Type B pancreatic cell (in vitro differentiated cells): Measurements from ENCODE around the gene MED27. TPM values are rescaled to one million over a fixed set of nuclear protein-coding genes. Genes with fewer than 3 reads are reported as not detected.

ENCODE experiments used
- DNase-seq: peaks from one replicate; pipeline ENCODE4 v3.0.0; 2021; ENCODE audit warnings: mixed read lengths; ENCODE audit not compliant: unreplicated experiment; ENCODE audit errors: extremely low spot score
- H3K27ac Mint-ChIP-seq: 2 replicates; pipeline ENCODE4 v1.8.0; 2021; ENCODE audit warnings: mild to moderate bottlenecking, mixed read lengths
- H3K27me3 Mint-ChIP-seq: 2 replicates; pipeline ENCODE4 v1.8.0; 2021; ENCODE audit warnings: mixed read lengths
- H3K36me3 Mint-ChIP-seq: 2 replicates; pipeline ENCODE4 v1.8.0; 2021; ENCODE audit warnings: mixed read lengths
- H3K4me1 Mint-ChIP-seq: one replicate; pipeline ENCODE4 v1.8.0; 2021; ENCODE audit warnings: mixed read lengths; ENCODE audit not compliant: unreplicated experiment
- H3K4me3 Mint-ChIP-seq: 2 replicates; pipeline ENCODE4 v1.8.0; 2021; ENCODE audit warnings: mild to moderate bottlenecking, mixed read lengths
- H3K9me3 Mint-ChIP-seq: 2 replicates; pipeline ENCODE4 v1.8.0; 2021; ENCODE audit warnings: mixed read lengths
- CTCF ChIP-seq: fragments of 200-600 bp; sonication (generic); conservative IDR thresholded peaks from 2 replicates; pipeline ENCODE4 v1.5.0; 2021; ENCODE audit warnings: antibody characterized with exemption, mild to moderate bottlenecking
- total RNA-seq: library from RNA; stranded (reverse); gene quantifications from 2 replicates; pipeline ENCODE4 v1.2.1, GENCODE V29; 2021; ENCODE audit warnings: low replicate concordance

Gene MED27
- total RNA-seq, 1 donor from 2014 or later = 21.7 TPM

- H3K9me3 Mint-ChIP-seq = no peaks in the 10 kb centered on the region
- no peaks in the 10 kb centered on the region for H3K36me3 Mint-ChIP-seq
Measured at GRCh38 chr9:131824155-131824594, 255.5 kb downstream of the MED27 start.

GRCh38 chr9:131823701-131824146 lies 255.9 kb downstream of the MED27 start:
- no peaks in the 10 kb centered on the region for H3K9me3 Mint-ChIP-seq
- DNase-seq = no peak
- no peaks in the 10 kb centered on the region for H3K36me3 Mint-ChIP-seq
- peaks cover 54% of the 10 kb centered on the region for H3K27me3 Mint-ChIP-seq
- H3K27ac Mint-ChIP-seq = no peak overlapping the region
- H3K4me1 Mint-ChIP-seq = peaks cover 4% of the 10 kb centered on the region
- no peak overlapping the region for H3K4me3 Mint-ChIP-seq
- TF ChIP-seq CTCF = no peak

More at GRCh38 chr9:131824155-131824594, 255.5 kb downstream of the MED27 start:
- Mint-ChIP-seq H3K27me3 (peaks cover 54% of the 10 kb centered on the region), H3K4me3 (no peak overlapping the region), H3K27ac (no peak overlapping the region), H3K4me1 (peaks cover 4% of the 10 kb centered on the region)
- DNase-seq = no peak
- TF ChIP-seq CTCF = no peak

- TF ChIP-seq CTCF = no peak
- H3K4me3 Mint-ChIP-seq = no peak overlapping the region
- no peaks in the 10 kb centered on the region for H3K36me3 Mint-ChIP-seq
- DNase-seq = no peak
- no peak overlapping the region for H3K27ac Mint-ChIP-seq
- H3K9me3 Mint-ChIP-seq = no peaks in the 10 kb centered on the region
- H3K27me3 Mint-ChIP-seq = peaks cover 43% of the 10 kb centered on the region
- H3K4me1 Mint-ChIP-seq = peaks cover 5% of the 10 kb centered on the region
Measured at GRCh38 chr9:131818089-131818488, 261.6 kb downstream of the MED27 start.

- Mint-ChIP-seq H3K27ac (no peak overlapping the region), H3K4me1 (peaks cover 5% of the 10 kb centered on the region), H3K9me3 (no peaks in the 10 kb centered on the region), H3K36me3 (no peaks in the 10 kb centered on the region), H3K27me3 (peaks cover 45% of the 10 kb centered on the region), H3K4me3 (no peak overlapping the region)
- no peak for DNase-seq
- no peak for TF ChIP-seq CTCF
Measured at GRCh38 chr9:131817627-131818026, 262.0 kb downstream of the MED27 start.

GRCh38 chr9:131817073-131817472 lies 262.6 kb downstream of the MED27 start:
- H3K9me3 Mint-ChIP-seq = no peaks in the 10 kb centered on the region
- H3K27me3 Mint-ChIP-seq = peaks cover 48% of the 10 kb centered on the region
- no peak overlapping the region for H3K4me3 Mint-ChIP-seq
- no peak for TF ChIP-seq CTCF
- DNase-seq = no peak
- no peak overlapping the region for H3K27ac Mint-ChIP-seq
- no peaks in the 10 kb centered on the region for H3K36me3 Mint-ChIP-seq
- H3K4me1 Mint-ChIP-seq = peaks cover 5% of the 10 kb centered on the region
